ENCODE data around the gene ARHGEF11. TPM values are rescaled to one million over a fixed set of nuclear protein-coding genes. Genes with fewer than 3 reads are reported as not detected.

The ARHGEF11 gene
- total and polyA plus RNA-seq, 2 of the 4 experiments (the other 2 are of a cell fraction): 16.8 to 17.2 TPM

DNA sequence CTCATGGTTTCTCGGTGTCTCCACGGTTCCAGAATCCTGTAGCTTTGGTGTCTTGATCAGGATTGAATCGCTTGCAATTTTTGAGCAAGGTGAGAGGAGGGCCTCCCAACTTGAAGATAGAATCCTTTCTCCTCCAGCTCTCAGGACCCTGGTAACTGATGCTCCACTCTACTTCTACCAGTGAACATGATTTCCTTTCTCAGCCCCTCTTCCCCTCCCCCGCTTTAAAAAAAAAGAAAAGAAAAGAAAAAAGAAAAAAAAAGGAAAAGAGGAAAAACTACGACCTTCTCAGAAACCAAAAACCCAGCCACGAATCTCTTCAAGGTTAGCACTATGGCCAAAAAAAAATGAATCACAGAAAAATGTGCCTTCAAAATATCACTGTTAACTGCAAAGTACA, 1.2 kb downstream of the ARHGEF11 start:
- peak overlapping the region; percentile 24 for H3K14ac ChIP-seq (replicated peaks; ENCODE audit: low read depth, low read length)
- H3K4me1 ChIP-seq (ENCODE audit: control insufficient read depth, insufficient read depth, low read length): peaks cover 10% of the 10 kb centered on the region
- intact Hi-C loops (cut with micrococcal nuclease): loop anchor here (5.0 kb wide), 1 partner anchor 37 kb away; no protein-coding TSS in a partner anchor
- H3K27ac ChIP-seq (ENCODE audit: insufficient read depth, low read length): no peak overlapping the region
- no peak overlapping the region for H4K5ac ChIP-seq (ENCODE audit: low read depth, low read length)
- H3K27me3 ChIP-seq (ENCODE audit: control insufficient read depth, insufficient read depth, low read length): no peaks in the 10 kb centered on the region
- peak overlapping the region; percentile 98 for H3K4me2 ChIP-seq (ENCODE audit: low read depth, low read length)
- peak overlapping the region; percentile 53 for H2AK9ac ChIP-seq (replicated peaks; ENCODE audit: low read depth, low read length, poor library complexity)
- DNase-seq: no peak
- no peak overlapping the region; the same call in 1 of the 2 replicates for H3K4ac ChIP-seq (ENCODE audit: low read depth, low read length)
- H3K23ac ChIP-seq (ENCODE audit: low read depth, low read length): peak overlapping the region; percentile 84
- in situ Hi-C loops (cut with MboI; ENCODE audit: low sequenced_read_pairs): no loop called here
- H4K8ac ChIP-seq (ENCODE audit: low read depth in 2 of 2, low read length in 2 of 2): peak overlapping the region in 1 of 2 experiments; percentile 28; a peak in 1 of 4 replicates
- CTCF ChIA-PET: interaction anchor here (0.9 to 1.7 kb wide), 4 partner anchors 17 to 83 kb away, joined by 4 to 6 read pairs (median 4); no protein-coding TSS in a partner anchor
- H2BK20ac ChIP-seq (ENCODE audit: low read depth, low read length): no peak overlapping the region
- 0 out of 2 replicates have a peak, but pooled peaks cover 1% of the 10 kb centered on the region for H3K36me3 ChIP-seq (ENCODE audit: control insufficient read depth, insufficient read depth, low read length)
- TF ChIP-seq, protein P1, sequence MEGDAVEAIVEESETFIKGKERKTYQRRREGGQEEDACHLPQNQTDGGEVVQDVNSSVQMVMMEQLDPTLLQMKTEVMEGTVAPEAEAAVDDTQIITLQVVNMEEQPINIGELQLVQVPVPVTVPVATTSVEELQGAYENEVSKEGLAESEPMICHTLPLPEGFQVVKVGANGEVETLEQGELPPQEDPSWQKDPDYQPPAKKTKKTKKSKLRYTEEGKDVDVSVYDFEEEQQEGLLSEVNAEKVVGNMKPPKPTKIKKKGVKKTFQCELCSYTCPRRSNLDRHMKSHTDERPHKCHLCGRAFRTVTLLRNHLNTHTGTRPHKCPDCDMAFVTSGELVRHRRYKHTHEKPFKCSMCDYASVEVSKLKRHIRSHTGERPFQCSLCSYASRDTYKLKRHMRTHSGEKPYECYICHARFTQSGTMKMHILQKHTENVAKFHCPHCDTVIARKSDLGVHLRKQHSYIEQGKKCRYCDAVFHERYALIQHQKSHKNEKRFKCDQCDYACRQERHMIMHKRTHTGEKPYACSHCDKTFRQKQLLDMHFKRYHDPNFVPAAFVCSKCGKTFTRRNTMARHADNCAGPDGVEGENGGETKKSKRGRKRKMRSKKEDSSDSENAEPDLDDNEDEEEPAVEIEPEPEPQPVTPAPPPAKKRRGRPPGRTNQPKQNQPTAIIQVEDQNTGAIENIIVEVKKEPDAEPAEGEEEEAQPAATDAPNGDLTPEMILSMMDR (conservative IDR thresholded peaks at IDR 0.05; ENCODE audit: low read depth, low read length): no peak
- TF ChIP-seq MAFK (IDR thresholded peaks at IDR 0.05; ENCODE audit: low read depth, low read length) (no peak), SMC3 (IDR thresholded peaks at IDR 0.05; ENCODE audit: low read depth, low read length) (no peak), CHD1 (IDR thresholded peaks at IDR 0.05; ENCODE audit: low read depth, low read length) (no peak), FOS (IDR thresholded peaks at IDR 0.05; ENCODE audit: low read depth, low read length) (no peak), NFE2L2 (IDR thresholded peaks at IDR 0.05; ENCODE audit: low read depth, low read length) (no peak), CEBPB (IDR thresholded peaks at IDR 0.05; ENCODE audit: low read depth, low read length) (no peak), MXI1 (IDR thresholded peaks at IDR 0.05; ENCODE audit: borderline replicate concordance, low read depth, low read length) (no peak), MAZ (IDR thresholded peaks at IDR 0.05; ENCODE audit: borderline replicate concordance, low read depth, low read length) (no peak), POLR2A (IDR thresholded peaks at IDR 0.05; ENCODE audit: low read depth, low read length) (no peak), RAD21 (IDR thresholded peaks at IDR 0.05; ENCODE audit: low read length) (no peak), BHLHE40 (IDR thresholded peaks at IDR 0.05; ENCODE audit: low read depth, low read length) (no peak), RFX5 (IDR thresholded peaks at IDR 0.05; ENCODE audit: low read depth, low read length) (no peak)
- TF ChIP-seq, protein P2, sequence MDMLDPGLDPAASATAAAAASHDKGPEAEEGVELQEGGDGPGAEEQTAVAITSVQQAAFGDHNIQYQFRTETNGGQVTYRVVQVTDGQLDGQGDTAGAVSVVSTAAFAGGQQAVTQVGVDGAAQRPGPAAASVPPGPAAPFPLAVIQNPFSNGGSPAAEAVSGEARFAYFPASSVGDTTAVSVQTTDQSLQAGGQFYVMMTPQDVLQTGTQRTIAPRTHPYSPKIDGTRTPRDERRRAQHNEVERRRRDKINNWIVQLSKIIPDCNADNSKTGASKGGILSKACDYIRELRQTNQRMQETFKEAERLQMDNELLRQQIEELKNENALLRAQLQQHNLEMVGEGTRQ (IDR thresholded peaks at IDR 0.05; ENCODE audit: low read depth, low read length): no peak
- TF ChIP-seq, protein P3, sequence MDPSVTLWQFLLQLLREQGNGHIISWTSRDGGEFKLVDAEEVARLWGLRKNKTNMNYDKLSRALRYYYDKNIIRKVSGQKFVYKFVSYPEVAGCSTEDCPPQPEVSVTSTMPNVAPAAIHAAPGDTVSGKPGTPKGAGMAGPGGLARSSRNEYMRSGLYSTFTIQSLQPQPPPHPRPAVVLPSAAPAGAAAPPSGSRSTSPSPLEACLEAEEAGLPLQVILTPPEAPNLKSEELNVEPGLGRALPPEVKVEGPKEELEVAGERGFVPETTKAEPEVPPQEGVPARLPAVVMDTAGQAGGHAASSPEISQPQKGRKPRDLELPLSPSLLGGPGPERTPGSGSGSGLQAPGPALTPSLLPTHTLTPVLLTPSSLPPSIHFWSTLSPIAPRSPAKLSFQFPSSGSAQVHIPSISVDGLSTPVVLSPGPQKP (IDR thresholded peaks at IDR 0.05; ENCODE audit: borderline replicate concordance, low read depth, low read length): no peak
- H2BK15ac ChIP-seq (ENCODE audit: low read depth, low read length): no peak overlapping the region
- H3K79me1 ChIP-seq (ENCODE audit: low read depth in 1 of 2, low read length in 2 of 2): peaks cover 39 to 53% of the 10 kb centered on the region in 2 experiments
- H3K9me1 ChIP-seq (ENCODE audit: insufficient read depth, low read length): peaks cover 19% of the 10 kb centered on the region
- no peaks in the 10 kb centered on the region for H3K9me3 ChIP-seq (ENCODE audit: control insufficient read depth, insufficient read depth, low read length)
- no peak overlapping the region for H2AK5ac ChIP-seq (ENCODE audit: low read depth, low read length)
- 0% methylated on average over 1 of the region's 6 CpGs; no CpG with 5 or more reads in 1 of the 2 experiments for WGBS, 2 experiments (ENCODE audit: extremely low coverage in 2 of 2, insufficient read length in 1 of 2)
- no peak for ATAC-seq (ENCODE audit: low read depth)
- H3K4me3 ChIP-seq (ENCODE audit: insufficient read depth, low read depth, low read length): peak overlapping the region; percentile 42
- no peak overlapping the region for H2AFZ ChIP-seq (replicated peaks; ENCODE audit: low read length, poor library complexity)
- peak overlapping the region; percentile 16; the same call in 1 of the 2 replicates for H3K56ac ChIP-seq (ENCODE audit: extremely low read depth, insufficient read depth, low read length)
- no peak overlapping the region for H4K91ac ChIP-seq (ENCODE audit: insufficient read depth, low read depth, low read length)
- peak overlapping the region; percentile 68 for H3K9ac ChIP-seq (ENCODE audit: low read depth, low read length)
- H2BK120ac ChIP-seq (ENCODE audit: low read depth, low read length): no peak overlapping the region
- no peak overlapping the region for H2BK5ac ChIP-seq (ENCODE audit: low read depth, low read length, poor library complexity, severe bottlenecking)
- POLR2A ChIA-PET (ENCODE audit: unreplicated experiment): interaction anchor here (0.6 kb wide), 1 partner anchor 51 kb away, joined by 3 read pairs; no protein-coding TSS in a partner anchor
- peaks cover 39% of the 10 kb centered on the region for H4K20me1 ChIP-seq (ENCODE audit: insufficient read depth, low read length)
- no peak overlapping the region for H3K18ac ChIP-seq (ENCODE audit: low read depth, low read length)
- BruUV-seq (replicated peaks): no TSS peak
- dilution Hi-C loops (cut with HindIII; ENCODE audit: low sequenced_read_pairs, unreplicated experiment): no loop called here

Data from IMR-90 (cell line).